ENCODE results near the gene EDNRA.

EDNRA gene

DNA sequence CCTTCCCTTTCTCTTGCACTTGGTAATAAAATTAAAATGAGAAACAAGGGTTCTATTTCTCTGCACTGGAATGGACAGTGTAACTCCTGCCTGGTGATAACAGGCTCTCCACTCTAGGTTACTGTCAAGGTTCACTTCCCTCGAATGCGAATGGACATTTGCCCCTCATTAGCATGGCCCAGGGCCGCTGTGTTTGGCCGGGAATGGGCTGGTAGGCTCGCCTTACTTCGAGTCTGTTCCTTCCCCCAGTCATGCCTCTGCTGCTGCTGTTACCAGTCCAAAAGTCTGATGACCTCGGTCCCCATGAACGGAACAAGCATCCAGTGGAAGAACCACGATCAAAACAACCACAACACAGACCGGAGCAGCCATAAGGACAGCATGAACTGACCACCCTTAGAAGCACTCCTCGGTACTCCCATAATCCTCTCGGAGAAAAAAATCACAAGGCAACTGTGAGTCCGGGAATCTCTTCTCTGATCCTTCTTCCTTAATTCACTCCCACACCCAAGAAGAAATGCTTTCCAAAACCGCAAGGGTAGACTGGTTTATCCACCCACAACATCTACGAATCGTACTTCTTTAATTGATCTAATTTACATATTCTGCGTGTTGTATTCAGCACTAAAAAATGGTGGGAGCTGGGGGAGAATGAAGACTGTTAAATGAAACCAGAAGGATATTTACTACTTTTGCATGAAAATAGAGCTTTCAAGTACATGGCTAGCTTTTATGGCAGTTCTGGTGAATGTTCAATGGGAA, 61.5 kb downstream of the EDNRA start:
- DNase-seq: no peak

DNA sequence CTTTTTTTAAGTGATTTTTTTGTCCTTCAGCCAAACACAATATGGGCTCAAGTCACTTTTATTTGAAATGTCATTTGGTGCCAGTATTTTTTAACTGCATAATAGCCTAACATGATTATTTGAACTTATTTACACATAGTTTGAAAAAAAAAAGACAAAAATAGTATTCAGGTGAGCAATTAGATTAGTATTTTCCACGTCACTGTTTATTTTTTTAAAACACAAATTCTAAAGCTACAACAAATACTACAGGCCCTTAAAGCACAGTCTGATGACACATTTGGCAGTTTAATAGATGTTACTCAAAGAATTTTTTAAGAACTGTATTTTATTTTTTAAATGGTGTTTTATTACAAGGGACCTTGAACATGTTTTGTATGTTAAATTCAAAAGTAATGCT, 62.1 kb downstream of the EDNRA start:
- DNase-seq: no peak

DNA sequence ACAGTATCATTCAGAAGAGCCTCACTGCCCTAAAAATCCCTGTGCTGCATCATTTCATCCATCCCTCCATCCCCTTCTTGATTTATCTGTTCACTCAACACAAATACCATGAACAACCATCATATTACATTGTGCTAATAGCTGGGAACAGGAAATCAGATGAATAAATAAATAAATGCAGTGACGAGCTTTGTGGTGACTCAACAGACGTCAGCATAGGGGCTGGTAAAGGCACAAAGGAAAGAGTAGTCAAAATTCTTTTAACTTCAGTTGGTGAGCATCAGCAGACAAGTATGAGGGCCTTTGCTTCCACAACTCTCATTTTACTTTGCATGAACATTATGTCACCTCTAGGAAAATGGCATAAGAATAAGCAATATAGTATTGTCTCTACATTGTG, 65.5 kb downstream of the EDNRA start:
- no peak for DNase-seq

DNA sequence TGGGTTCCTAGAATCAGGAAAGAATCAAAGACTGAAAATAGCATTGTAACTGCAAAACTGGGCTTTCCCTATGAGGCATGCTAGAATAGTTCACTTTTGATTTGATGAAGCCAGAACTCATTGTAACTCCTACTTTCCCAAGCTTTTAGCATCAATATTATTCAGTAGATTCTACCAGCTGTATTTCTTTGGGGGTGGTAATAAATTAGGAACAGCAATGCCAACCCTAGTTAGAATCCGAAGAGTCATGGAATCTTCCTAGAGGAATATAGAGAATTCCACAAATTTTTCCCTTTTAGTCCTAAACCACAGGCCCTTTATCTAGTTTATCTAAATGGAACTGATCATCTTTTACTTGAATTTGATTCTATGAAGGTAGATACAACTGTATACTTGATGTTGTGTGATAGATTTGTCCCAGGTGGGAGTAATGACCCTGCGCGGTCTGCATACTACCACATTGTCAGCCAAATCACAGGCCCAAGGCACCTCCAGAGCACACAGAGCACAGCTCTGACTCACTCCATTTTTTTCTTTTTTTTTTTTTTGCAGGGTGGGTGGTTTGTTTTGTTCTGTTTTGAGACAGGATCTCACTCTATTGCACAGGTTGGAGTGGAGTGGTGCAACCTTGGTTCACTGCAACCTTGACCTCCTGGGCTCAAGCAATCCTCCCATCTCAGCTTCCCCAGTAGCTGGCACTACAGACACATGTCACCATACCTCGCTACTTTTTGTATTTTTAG, 66.6 kb downstream of the EDNRA start:
- DNase-seq: no peak

DNA sequence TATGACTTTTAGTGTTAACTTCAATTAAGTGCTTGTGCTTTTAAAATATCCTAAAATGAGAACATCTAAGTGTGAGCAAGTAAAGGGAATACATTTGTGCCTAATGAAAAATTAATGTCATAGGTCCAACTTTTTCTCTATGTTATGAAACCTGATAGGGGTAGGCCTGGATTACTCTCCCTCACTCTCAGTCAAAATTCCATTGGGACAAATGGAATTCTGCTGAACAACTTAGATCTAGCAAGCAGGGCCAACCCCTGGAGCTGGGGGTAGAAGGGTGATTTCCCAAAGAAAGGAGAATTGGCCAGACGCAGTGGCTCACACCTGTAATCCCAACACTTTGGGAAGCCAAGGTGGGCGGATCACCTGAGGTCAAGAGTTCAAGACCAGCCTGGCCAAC, 67.4 kb downstream of the EDNRA start:
- DNase-seq: no peak

DNA sequence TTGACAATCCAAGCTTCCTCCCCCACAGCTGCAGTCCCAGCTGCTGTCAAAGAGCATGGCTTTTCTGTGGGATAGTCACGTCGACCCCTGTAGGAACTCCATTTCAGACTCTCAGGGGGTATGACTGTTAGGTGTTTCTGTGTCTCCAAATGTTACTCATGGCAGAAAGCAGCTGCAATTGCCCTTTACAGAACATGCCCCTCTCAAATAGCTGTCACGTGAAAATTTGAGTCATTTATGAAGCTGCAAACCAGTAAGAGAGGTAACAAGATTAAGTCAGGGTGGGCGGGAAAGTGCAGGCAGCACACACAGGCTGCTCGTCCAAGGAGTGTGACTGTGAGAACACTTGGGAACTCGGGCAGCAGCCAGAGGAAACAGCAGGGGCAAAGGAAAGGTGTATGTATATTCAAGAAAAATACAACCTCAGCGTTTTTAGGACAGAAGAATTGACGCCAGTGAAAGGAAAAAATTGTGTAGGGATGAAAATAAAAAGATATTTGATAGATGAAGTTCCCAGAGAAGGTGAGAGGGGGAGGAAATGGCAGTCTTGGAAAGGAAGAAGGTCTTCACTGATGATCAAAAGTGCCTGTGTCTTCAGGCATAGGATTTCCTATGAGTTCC, 69.8 kb downstream of the EDNRA start:
- no peak for DNase-seq

DNA sequence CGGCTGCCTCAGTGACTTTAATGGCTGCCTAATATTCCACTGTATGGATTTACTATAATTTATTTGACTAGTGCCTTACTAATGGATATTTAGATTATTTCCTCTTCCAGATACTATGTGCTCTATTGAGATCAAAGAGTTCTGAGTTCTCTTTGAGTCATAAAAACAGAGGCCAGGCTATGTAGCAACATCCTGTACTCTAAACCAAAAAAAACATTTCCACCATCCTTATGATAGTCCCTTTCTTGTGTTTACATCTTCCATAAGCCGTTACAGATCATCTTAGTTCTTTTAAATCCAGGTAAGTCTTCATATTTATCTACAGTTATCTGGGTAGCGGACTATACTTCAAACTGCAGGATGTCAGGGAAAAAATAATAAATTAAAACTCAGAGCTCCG, 79.7 kb downstream of the EDNRA start:
- DNase-seq: no peak

DNA sequence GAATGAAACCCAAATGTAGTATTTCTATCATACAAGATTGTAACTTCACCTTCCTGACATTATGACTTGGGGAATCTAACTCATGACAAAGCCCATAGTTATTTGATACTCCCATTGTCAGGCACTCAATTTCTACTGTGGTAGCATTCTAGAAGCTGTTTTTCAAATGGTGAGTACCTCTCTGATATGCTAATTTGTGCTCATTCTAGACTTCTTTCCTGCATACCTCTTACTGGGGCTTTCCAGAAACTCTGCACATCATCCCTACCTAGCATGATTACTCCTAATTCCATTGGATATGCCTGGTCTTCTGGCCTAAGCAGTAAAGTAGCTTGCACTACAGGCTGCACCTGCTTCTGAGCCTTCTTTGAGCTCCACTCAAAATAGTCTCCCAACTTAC, 85.9 kb downstream of the EDNRA start:
- no peak for DNase-seq

DNA sequence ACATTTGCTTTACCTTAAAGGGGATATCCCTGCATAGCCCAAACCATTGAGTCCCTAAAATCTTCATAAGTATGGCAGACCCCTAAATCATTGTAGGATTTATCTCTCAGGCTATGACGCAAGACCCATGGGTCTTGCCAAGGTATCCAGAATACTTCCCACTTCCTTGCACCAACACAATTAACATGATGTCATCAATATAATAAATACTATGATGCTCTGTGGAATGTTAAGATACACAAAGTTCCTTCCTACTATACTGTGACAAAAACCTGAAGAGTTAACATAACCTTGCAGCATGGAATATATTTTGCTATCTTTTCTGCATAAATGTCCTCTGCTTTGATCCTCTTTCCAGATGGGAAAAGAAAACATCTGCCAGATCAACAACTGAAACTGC, 86.4 kb downstream of the EDNRA start:
- DNase-seq: no peak

DNA sequence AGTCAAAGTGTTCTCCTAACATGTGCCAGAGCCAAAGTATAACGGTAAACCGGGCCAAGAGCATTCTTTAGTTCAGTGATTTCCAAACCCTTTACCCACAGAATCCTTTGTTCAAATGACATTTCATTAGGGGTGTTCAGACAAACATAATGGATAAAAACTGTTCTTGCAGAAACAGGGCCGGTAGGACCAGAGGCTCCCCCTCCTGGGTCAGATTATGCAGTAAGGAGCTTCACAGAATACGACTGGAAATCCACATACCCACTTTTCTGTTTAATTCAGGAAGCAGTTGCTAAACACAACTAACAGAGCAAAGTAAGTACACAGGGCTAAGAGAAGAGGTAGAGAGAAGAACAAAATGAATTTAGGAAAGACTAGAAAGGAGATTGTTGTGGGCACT, 89.7 kb downstream of the EDNRA start:
- no peak for DNase-seq

DNA sequence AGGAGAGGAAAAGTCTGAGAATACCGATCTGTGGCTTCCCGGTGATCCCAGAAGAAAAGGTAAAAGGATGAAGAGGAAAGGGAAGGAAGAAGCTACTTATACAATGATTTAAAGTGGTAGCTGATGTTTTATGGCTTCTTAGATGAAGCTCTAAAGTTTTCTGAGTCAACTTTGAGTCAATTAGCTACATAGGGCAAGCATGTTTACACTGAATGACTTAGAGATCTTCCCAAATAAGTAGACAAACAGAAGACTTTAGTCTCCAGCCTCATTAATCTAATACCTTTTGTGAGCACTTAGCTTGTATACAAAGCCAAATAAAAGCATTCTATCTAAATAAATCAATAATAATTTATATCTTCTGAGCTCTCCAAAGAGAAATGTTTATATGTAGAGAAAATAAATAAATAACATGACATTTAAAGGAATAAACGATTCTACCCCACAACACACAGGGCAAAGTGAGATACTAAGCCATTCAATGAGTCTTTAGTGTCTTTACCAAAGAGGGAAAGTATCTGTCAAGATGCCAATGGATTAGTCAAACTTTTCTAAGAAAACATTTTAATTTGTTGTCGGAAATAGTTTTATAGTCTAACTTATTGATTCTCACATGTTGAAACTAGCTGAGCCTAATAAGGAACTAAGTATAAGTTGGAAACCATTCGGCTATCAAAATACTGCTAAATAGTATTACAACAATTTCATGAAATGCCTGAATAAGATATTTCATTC, 90.3 kb downstream of the EDNRA start:
- DNase-seq: no peak

DNA sequence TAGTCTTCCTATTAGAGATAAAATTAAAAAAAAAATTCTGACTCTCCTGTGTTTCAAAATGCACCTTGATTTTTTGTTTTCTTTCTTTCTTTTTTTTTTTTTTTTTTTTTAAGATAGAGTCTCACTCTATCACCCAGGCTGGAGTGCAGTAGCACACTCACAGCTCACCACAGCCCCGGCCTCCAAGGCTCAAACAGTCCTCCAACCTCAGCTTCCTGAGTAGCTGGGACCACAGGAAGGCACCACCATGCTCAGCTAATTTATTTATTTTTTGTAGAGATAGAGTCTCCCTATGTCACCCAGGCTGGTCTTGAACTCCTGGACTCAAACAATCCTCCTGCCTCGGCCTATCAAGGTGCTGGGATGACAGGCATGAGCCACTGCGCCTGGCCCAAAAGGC, 95.2 kb downstream of the EDNRA start:
- DNase-seq: no peak

DNA sequence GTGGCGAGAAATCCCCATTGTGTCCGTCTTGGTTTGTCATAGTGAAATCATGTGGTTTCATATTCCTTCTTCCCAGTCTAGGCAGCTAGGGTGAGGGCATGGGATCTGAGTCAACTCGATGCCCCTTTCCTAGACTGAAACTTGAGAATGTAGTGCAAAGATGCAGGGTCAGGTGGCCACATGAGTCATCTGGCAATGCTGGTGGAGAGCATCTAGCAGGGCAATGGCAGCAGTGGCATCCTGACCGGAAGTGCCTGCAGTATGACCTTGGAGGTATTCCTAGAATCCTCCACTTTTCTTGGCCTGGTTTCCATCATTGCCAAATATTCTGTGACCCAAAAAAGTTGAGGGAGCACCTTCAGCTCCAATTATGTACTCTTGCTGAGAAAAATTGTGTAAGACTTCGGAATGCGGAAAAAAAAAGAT, 97.2 kb downstream of the EDNRA start:
- no peak for DNase-seq

DNA sequence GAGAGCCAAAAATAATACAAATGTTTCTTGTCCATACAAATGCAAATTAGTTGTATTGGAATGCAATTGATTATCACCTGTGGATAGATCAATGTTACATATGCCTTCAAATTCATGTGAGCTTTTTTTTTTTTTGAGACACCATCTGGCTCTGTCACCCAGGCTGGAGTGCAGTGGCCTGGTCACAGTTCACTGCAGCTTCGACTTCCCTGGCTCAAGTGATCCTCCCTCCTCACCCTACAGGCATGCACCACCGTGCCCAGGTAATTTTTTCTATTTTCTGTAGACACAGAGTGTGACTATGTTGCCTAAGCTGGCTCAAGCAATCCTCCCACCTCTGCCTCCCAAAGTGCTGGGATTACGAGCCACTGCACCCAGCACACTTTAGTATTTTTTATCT, 97.7 kb downstream of the EDNRA start:
- no peak for DNase-seq

DNA sequence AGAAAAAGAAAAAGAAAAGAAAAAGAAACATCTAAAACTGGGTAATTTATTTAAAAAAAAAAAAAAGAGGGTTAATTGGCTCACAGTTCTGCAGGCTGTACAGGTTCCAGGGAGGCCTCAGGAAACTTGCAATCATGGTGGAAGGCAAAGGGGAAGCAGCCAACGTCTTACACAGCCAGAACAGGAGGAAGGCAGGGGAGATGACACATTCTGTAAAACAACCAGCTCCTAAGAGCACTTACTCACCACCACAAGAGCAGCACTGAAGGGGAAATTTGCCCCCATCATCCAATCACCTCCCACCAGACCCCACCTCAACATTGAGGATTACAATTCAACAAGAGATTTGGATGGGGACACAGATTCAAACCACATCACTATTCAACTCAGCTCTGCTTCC, 99.5 kb downstream of the EDNRA start:
- DNase-seq: no peak

DNA sequence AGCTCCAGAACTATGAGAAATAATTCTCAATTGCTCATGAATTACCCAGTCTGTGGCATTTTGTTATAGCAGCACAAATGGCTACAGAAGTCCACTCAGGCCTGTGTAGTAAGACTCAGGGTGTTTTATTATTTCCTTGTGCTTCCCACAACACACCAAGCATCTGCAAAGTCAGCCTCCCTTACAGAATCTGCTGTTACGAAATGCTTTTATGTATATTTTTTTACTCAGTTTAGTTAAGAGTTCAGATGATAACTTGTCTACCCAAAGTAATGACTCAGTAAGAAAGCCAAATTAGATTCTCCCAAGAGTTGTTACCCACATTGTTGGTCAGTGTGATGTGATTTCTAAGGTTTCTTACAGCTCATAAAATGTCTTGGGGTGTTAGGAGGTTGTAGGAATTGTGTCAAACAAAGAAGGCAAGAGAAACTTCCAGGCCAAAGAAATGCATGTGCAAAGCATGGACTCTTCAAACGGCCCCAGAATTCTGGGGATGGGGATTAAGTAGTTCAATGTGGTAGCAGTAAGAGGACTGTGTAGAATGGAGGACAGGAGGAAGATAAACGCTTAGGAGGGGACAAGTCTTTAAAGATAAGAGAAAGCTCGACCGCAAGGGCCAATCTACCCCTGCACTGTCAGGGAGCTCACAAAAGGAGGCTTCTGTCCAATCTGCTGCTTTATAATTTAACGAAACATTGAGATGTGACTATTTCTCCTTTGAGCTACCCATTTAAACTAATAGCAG, 100.9 kb downstream of the EDNRA start:
- no peak for DNase-seq

DNA sequence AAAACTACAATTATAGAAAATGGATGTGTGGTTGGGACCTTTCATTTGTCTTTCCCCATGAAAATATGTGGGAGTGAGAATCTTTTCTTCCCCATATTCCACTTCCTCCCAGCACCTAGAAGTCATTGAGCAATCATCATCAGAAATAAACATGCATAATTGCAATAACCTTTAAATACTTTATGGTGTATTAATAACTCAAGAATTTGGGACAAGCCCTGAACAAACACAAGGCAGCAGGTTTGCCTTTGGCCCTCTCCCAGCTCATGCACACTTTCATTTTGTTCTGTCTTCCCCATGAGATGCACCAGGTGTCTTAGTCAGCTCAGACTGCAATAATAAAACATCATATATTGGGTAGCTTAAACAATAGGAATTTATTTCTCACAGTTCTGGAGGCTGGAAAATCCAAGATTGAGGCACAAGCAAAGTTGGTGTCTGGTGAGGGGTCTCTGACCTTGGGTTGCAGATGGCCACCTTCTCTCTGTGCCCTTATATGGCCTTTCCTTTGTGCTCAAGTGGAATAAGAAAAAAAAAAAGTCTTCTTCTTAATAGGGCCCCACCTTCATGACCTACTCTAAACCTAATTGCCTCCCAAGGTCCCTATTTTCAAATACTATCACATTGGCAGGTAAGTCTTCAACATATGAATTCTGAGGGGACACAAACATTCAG, 101.6 kb downstream of the EDNRA start:
- DNase-seq: no peak

DNA sequence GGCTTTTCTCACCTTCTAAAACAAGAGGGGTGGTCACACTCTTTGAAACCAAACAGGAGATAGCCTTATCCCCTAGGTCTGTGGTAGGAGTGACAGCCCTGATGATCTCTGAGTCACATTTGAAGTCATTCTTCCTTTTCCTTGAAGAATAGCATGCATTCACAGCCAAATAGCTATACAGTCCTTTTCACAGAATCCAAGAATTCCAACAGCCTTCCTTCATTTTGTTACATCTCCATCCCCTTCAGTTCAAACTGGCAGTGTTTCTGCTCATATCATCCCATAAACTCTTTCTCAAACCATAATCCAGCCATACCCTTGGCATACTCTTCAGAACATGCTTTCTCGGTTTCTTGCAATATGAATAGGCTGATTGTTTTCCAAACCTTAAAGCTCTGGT, 103.0 kb downstream of the EDNRA start:
- no peak for DNase-seq

DNA sequence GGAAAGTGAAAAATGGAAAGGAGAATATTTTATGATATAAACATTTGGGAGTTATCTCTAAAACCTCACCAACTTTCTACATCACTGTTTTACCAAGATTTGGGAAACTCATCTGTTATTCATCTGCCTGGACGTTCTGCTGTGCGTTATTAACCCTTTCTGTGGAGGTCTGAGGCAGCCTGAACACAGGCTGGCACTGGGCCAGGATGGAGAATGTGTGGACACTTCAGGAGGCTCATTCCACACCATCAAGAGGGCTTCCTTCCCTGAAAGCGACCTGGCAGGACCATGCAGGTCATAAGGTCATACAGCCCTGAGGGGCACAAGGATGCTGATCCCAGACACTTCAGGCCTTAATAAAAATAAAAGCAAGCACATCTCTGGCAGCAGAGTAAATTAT, 105.1 kb downstream of the EDNRA start:
- no peak for DNase-seq

DNA sequence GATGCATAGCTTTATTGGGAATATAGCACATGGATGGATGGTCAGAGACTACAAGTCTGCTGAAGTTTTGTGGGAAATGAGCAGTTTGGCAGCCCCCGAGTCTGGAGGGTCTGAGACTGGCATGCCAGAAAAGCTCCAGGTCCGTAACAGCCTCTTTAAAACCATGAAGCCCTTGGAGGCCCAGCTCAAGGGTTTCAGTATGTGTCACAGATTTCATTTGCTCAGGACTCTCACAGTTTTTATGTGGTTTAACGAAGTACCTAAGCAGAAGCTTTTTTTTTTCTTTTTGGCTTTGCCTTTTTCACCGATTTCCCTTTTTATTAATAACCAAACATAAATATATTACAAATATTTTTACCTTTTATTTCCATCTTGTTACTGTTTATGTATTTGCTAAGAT, 105.7 kb downstream of the EDNRA start:
- no peak for DNase-seq

DNA sequence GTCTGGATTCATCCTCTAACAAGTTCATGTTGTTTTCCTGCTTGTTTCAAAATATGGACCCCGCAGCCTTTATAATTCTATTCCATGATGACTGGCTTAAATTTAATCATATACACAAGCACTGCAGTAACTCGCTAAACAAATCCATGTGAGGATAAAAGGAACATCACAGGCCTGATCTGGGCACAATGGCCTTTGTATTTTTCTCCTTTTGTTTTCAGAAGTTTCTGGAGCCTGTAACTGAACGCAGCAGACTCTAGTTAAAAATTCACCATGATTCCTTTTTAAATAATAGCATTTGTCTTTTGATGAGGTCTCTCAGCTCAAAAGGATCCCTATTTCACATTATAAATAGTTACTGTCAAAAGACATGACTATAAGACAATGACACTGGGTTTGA, 106.1 kb downstream of the EDNRA start:
- DNase-seq: no peak

DNA sequence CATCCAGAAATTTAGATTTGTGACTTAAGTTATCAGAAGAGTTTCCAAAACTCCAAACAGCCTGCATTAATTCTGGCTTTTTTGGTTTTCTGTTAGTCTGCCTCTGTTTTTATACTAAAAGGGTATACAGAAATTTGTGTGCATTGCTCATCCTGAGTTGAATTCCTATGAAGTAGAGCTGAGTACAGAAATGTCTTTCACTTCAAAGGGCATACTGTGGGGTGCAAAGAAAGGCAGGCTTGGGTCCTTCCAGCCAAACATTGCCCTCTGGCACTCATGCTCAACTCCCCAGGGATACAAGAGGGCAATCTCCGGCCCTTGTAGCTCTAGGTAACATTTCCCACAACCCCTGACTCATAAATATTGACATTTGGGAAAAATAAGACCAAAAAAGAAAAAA, 108.7 kb downstream of the EDNRA start:
- no peak for DNase-seq
